Neuron (in vitro differentiated cells): ENCODE results near the gene ASPA.
"Not testable (repeated sequence)": the region's sequence is repeated elsewhere in the genome, so short reads cannot be mapped to it uniquely, and the experiment has no call there.

Experiments used
- H2AFZ ChIP-seq: one replicate; pipeline ENCODE4 v1.6.1; 2013; ENCODE audit warnings: low read depth, mild to moderate bottlenecking, inconsistent platforms, low read length, moderate library complexity
- H3K27me3 ChIP-seq: one replicate; pipeline ENCODE4 v1.6.1; 2013; ENCODE audit warnings: low read length; ENCODE audit not compliant: insufficient read depth
- H3K36me3 ChIP-seq: one replicate; pipeline ENCODE4 v1.6.1; 2013; ENCODE audit warnings: low read length; ENCODE audit not compliant: insufficient read depth
- H3K4me1 ChIP-seq: one replicate; pipeline ENCODE4 v1.6.1; 2013; ENCODE audit warnings: low read length; ENCODE audit not compliant: insufficient read depth
- H3K4me3 ChIP-seq: 2 replicates; pipeline ENCODE4 v1.5.1; 2013; ENCODE audit warnings: mild to moderate bottlenecking, low read length, moderate library complexity
- H3K9me3 ChIP-seq: one replicate; pipeline ENCODE4 v1.6.1; 2013; ENCODE audit warnings: low read length

ASPA gene

DNA sequence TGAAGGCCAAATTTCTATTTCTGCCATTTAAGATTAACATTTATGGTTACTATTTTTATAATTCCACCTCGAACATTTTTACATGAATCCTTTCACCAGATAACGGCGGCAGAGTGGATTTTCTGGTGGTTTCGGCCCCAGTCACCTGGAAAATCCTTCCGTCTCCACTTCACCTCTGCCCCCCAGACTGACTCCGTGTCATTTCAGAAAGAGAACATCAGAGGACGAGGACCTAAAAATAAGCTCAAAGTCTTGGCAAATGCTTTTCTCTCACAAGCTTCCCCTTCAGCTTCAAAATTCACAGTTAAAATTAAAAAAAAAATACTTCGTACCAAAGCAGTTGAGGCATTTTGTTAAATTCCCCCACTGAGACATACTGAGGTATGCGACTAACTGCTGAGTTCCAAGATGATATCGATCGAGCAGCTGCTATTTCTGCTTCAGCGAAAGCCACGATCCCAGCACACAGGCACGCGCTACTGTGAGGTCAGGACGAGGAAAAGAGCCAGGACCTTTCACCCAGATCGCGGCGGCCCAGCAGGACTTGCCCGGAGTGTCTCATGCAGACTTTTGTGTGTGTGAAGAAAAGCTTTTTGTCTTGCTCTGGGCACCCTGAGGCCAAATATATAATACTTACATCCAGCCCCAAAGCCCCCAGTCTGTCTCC is 36.8 kb downstream of the ASPA start:
- no peaks in the 10 kb centered on the region for H3K9me3 ChIP-seq
- no peak overlapping the region for H2AFZ ChIP-seq
- H3K4me3 ChIP-seq: no peak overlapping the region
- no peaks in the 10 kb centered on the region for H3K27me3 ChIP-seq
- no peaks in the 10 kb centered on the region for H3K36me3 ChIP-seq
- H3K4me1 ChIP-seq: peaks cover 16% of the 10 kb centered on the region

DNA sequence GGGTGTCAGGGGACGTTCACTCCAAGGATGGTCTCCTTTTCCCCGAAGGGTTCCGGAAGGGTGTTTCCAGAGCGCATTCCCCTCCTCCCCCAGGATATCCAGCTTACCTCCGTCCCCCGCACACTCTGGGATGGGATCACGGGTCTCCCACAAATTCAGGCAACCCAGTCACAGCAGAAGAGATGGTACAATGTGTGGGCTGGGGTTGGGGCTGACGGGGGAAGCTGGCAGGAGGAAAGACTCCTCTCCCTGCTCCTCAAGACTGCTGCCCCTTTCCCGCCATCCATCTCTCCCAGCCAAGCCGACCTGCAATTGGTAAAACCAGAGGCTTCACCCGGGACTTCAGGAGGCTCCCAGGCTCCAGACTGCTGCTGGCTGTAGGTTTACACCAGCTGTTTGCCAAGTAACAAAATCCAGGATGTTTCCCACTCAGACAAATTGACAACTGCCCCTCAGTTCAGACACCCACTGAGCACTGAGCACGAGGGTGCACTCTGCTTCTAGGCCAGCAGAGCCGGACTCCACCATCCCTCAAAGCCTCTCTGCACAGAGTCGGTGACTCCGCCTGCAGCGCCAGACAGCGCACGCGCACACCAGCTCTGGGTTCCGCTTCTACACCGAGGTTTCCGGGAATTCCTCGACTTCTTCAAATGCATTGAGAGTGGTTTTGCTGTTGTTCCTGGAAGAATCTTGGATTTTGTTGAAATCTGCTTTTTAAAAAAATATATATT is 37.7 kb downstream of the ASPA start:
- Histone ChIP-seq H3K27me3 (no peaks in the 10 kb centered on the region), H3K36me3 (no peaks in the 10 kb centered on the region), H3K4me3 (no peak overlapping the region), H2AFZ (no peak overlapping the region), H3K4me1 (peaks cover 16% of the 10 kb centered on the region), H3K9me3 (peaks cover 3% of the 10 kb centered on the region)

DNA sequence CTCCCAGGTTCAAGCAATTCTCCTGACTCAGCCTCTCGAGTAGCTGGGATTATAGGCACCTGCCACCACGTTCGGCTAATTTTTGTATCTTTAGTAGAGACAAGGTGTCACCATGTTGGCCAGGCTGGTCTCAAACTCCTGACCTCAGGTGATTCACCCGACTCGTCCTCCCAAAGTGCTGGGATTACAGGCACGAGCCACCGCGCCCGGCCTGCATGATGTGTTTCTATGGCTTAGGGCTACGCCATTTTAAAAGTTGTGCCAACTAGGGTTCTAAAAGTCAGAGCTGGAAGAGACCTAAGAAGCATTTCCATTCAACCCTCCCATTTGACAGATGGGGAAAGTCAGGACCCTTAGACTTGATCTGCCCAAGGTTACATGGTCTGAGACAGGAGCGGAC is 38.4 kb downstream of the ASPA start:
- H3K4me3 ChIP-seq, H3K36me3 ChIP-seq, H3K9me3 ChIP-seq, H2AFZ ChIP-seq, H3K27me3 ChIP-seq: not testable (repeated sequence)
- H3K4me1 ChIP-seq: peaks cover 16% of the 10 kb centered on the region

DNA sequence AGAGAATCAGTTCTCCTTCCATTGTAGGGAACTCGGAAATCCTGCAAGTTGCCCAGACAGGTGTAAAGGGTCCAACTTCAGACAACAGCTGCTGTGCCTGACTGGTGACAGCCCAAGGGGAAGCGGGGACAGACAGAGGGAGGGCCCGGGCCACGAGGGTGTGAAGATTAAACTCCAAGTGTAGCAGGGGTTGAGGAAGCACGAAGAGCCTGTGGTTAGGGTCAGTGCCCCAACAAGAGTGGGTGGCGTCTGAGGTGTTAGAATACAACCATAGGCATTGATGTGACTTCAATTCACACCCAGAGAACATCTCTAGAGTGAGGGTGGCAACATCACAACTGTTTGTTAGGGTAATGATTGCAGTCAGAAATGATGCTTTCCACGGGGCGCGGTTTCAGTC is 39.1 kb downstream of the ASPA start:
- Histone ChIP-seq H3K4me1 (peaks cover 16% of the 10 kb centered on the region), H3K36me3 (no peaks in the 10 kb centered on the region), H2AFZ (no peak overlapping the region), H3K27me3 (no peaks in the 10 kb centered on the region), H3K4me3 (no peak overlapping the region), H3K9me3 (peaks cover 3% of the 10 kb centered on the region)

DNA sequence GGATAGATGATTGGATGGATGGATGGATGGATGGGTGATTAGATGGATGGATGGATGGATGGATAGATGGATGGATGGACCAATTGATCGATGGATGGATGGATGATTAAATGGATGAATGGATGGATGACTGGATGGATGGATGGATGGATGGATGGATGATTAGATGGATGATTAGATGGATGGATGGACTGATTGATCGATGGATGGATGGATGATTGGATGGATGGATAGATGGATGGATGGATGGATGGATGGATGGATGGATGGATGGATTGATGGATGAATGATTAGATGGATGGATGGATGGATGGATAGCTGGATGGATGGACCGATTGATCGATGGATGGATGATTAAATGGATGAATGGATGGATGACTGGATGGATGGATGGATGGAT is 43.7 kb downstream of the ASPA start:
- not testable (repeated sequence) for H2AFZ ChIP-seq, H3K4me3 ChIP-seq, H3K27me3 ChIP-seq, H3K4me1 ChIP-seq, H3K36me3 ChIP-seq, H3K9me3 ChIP-seq

DNA sequence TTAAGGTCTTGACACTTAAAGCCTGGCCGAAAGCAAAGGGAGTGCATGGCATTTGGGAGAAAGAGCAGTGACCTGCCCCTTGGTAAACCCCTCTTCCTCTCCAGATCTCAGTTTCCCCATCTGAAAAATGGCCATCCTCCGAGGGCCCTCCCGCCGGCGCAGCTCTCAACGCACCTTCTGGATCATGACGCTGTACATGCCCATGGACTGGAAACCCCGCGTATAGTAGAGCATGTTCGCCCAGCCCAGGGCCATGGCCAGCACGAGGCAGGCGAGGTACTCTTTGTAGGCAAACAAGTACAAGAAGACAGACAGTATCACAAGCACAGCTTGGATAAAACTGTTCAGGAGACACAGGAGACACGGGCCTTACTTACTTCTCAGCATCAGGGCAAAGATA is 48.2 kb downstream of the ASPA start:
- H2AFZ ChIP-seq: no peak overlapping the region
- H3K4me3 ChIP-seq: no peak overlapping the region
- peaks cover 11% of the 10 kb centered on the region for H3K4me1 ChIP-seq
- H3K27me3 ChIP-seq: no peaks in the 10 kb centered on the region
- no peaks in the 10 kb centered on the region for H3K36me3 ChIP-seq
- no peaks in the 10 kb centered on the region for H3K9me3 ChIP-seq

DNA sequence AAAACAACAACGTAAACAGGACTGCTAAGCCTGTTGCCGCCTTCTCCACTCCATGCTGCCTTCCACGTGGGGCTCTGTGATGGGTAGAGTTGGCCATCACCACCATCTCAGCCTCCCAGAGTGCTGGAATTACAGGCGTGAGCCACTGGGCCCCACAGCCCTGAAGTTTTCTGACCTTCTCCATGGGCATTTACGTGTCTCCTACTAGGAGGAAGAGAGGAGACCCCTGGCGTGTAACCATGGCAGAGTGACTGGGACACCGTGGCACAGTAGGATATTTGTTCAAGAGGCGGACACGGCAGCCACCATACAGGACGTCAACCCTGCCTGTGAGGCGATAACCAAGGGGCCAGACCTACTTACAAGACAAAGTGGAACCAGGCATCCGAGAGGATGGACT is 50.7 kb downstream of the ASPA start:
- Histone ChIP-seq H3K4me3 (no peak overlapping the region), H3K27me3 (no peaks in the 10 kb centered on the region), H3K4me1 (peaks cover 26% of the 10 kb centered on the region), H3K36me3 (no peaks in the 10 kb centered on the region), H2AFZ (no peak overlapping the region), H3K9me3 (no peaks in the 10 kb centered on the region)

DNA sequence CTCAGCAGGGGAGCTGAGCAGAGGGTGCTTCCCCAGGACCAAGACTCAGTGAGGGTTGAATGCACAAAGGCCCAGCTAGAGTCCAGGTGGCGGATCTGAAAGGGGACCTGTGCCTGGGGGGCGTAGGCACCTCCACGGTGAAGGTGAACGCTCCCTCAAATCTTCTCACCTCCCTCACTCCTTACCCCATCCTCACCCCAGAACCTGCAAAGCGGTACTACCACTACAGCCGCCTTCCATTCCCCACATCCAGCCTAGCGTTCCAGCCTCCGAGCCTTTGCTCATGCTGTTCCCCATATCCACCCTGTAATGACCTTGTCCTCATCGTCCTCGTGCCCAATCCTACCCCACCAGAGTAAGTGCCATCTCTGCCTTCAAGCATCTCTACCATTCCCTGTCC is 51.2 kb downstream of the ASPA start:
- Histone ChIP-seq H3K36me3 (no peaks in the 10 kb centered on the region), H3K9me3 (no peaks in the 10 kb centered on the region), H3K4me3 (no peak overlapping the region), H3K4me1 (peaks cover 26% of the 10 kb centered on the region), H2AFZ (no peak overlapping the region), H3K27me3 (no peaks in the 10 kb centered on the region)

DNA sequence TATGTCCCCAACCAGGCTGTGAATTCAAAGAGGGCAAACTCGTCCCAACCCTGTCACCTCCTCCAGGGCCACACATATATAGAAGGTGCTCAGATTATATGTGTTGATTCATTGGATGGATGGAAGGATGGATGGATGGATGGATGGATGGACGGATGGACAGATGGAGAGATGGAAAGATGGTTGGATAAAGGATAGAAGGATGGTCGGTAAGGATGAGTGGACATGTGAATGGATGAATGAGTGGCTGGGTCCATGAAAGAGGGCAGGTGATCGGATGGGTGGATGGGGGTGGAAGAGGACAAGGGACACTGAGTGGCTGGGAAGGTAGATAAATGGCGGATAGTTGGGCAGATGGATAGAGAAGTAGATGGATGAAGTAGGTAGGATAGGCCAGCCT is 51.7 kb downstream of the ASPA start:
- H2AFZ ChIP-seq: no peak overlapping the region
- H3K9me3 ChIP-seq: no peaks in the 10 kb centered on the region
- H3K27me3 ChIP-seq: no peaks in the 10 kb centered on the region
- no peaks in the 10 kb centered on the region for H3K36me3 ChIP-seq
- peaks cover 26% of the 10 kb centered on the region for H3K4me1 ChIP-seq
- H3K4me3 ChIP-seq: no peak overlapping the region

DNA sequence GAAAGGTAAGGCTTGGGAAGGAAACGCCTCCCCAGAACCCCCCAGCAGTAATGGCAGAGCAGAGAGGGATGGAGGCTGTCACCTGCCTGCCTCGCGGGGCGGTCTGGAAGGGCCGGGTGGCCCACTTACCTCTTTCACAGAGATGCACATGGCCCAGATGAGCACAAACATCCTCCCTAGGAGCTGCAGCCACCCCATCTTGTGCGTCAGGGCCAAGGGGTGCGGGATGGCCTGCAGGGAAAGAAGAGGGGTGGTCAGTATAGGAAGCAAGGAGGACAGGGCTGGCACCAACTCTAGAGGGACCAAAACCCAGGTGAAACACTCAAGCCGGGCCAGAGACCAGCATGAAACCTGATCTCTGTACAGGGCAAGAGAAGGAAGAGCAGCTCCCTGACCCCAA is 52.1 kb downstream of the ASPA start:
- Histone ChIP-seq H2AFZ (no peak overlapping the region), H3K9me3 (no peaks in the 10 kb centered on the region), H3K4me3 (no peak overlapping the region), H3K27me3 (no peaks in the 10 kb centered on the region), H3K4me1 (peaks cover 26% of the 10 kb centered on the region), H3K36me3 (no peaks in the 10 kb centered on the region)

DNA sequence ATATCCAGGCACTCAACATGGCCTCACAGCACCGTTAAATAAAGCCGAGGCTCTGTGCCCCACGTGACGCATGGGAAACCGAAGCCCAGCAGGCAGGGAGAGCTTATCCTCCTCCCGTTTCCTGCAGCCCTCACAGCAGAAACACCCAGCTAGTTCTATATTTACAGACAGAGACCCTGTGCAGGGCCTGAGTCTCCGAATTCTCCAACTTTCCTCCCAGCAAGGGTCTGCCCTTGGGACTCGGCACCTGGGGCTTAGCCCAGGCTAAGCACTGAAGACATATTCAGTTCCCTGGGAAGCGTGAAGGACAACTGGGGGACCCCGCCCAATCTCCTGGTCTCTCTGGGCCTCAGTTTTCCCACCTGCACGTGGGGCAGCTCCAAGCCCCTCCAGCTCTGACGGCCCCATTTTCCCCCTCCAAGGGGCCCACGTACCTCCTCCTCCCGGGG is 52.6 kb downstream of the ASPA start:
- Histone ChIP-seq H3K9me3 (no peaks in the 10 kb centered on the region), H3K4me1 (peaks cover 26% of the 10 kb centered on the region), H3K4me3 (peak overlapping the region; percentile 1), H2AFZ (no peak overlapping the region), H3K27me3 (no peaks in the 10 kb centered on the region), H3K36me3 (no peaks in the 10 kb centered on the region)

DNA sequence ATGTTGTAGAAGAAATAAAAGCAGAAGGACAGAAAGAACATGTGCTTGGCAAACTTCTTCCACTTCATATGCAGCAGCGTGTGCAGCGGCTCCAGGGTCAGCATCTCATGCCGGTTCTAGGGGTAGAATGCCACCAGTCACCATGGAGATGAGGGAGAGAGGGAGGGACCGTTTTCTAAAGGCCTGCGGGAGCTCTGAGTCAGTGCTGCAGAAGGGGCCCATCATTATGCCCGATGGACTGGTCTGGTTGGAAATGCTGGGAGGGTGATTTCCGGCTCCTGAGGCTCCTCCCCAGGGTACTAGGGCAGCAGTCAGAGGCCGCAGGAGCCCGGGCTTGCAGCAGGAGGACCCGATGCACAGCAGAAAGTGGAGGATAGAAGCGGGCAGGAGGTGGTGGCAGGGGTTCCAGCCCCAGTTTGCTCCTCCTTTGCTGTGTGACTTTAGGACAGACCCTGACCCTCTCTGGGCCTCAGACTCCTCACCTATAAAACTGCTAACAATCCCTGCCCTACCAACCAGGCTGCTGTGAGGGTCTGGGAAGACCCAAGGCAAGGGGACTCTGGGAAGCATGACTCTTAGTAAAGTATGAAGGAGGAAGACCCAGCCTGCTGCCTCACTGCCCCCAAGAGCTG is 53.2 kb downstream of the ASPA start:
- H2AFZ ChIP-seq: no peak overlapping the region

DNA sequence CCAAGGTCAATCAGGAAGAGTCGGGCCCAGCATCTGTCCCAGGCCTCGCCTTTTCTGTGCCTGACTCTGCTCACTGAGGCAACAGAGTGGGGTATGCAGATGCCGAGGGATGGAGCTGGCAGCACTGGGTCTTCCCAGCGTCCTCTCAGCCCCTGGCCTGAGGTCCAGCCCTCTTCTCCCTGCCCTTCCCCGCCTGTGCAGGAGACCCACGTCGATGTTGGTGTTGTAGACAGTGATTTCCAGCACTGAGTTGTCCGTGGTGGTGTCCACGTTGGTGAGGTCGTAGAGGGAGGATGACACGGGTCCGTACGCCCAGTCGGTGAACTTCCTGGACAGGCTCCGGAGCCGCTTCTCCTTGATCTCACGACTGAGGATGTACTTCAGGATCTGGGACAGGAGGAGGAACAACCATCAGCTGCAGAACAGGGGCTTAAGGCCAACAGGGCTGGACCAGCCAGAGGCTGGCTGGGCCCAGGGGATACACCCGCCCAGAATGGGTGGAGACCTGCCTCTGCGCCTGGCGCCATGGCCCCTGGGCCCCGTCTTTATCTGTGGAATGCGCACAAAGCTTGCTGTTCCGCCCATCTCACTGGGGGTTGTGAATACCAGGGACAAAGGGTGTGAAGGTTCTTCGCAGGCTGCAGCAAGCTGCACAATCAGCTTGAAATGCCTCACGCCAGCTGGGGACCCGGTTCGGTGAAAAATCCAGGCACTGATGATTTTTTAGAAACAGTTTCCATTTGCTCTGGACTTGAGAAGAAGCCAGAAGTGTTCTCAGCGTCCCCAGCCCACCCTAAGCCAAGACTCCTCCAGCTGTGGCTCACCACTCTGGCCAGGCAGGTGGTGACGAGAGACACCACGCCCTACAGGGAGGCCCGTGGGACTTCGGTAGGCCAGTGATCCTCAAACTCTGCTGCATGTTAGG is 54.3 kb downstream of the ASPA start:
- Histone ChIP-seq H3K4me3 (no peak overlapping the region), H3K9me3 (no peaks in the 10 kb centered on the region), H3K36me3 (no peaks in the 10 kb centered on the region), H3K27me3 (no peaks in the 10 kb centered on the region), H3K4me1 (peaks cover 26% of the 10 kb centered on the region), H2AFZ (peak overlapping the region; percentile 21)

More for the DNA sequence above, 53.2 kb downstream of the ASPA start:
- no peaks in the 10 kb centered on the region for H3K27me3 ChIP-seq
- peak overlapping the region; percentile 1 for H3K4me3 ChIP-seq
- peaks cover 26% of the 10 kb centered on the region for H3K4me1 ChIP-seq
- H3K9me3 ChIP-seq: no peaks in the 10 kb centered on the region
- H3K36me3 ChIP-seq: no peaks in the 10 kb centered on the region
